Keratinocyte (primary cell): ENCODE results near the gene DTX3L. TPM values are rescaled to one million over a fixed set of nuclear protein-coding genes. Genes with fewer than 3 reads are reported as not detected.

ENCODE experiments used
- DNase-seq: peaks from one replicate; pipeline ENCODE4 v3.0.0-alpha.2; 2011; ENCODE audit warnings: low read depth, missing footprints, low spot score
- FAIRE-seq: peaks from 2 replicates; lab custom pipeline; 2011; peaks lifted over from hg19 to GRCh38; lab: Jason Lieb, UNC
- H2AFZ ChIP-seq: 2 replicates; pipeline ENCODE4 v1.6.0; 2012; ENCODE audit warnings: low read length, control low read depth, inconsistent platforms; ENCODE audit not compliant: control insufficient read depth
- H3K27ac ChIP-seq: 2 replicates; pipeline ENCODE4 v1.5.1; 2011; ENCODE audit warnings: low read length; ENCODE audit not compliant: control insufficient read depth, insufficient read depth
- H3K27me3 ChIP-seq: 3 replicates; pipeline ENCODE4 v1.6.0; 2011; ENCODE audit warnings: low read length; ENCODE audit not compliant: control insufficient read depth, insufficient read depth; ENCODE audit errors: extremely low read depth
- H3K36me3 ChIP-seq, 2 experiments: 2 replicates in 1 of 2; 3 replicates in 1 of 2; pipeline ENCODE4 v1.5.1; 2011; ENCODE audit warnings: low read length in 2 of 2, mild to moderate bottlenecking in 1 of 2; ENCODE audit not compliant: control insufficient read depth in 2 of 2, insufficient read depth in 2 of 2; ENCODE audit errors: extremely low read depth in 1 of 2
- H3K4me1 ChIP-seq: 3 replicates; pipeline ENCODE4 v1.5.1; 2011; ENCODE audit warnings: low read length; ENCODE audit not compliant: control insufficient read depth, insufficient read depth; ENCODE audit errors: extremely low read depth
- H3K4me2 ChIP-seq: 3 replicates; pipeline ENCODE4 v1.6.0; 2011; ENCODE audit warnings: low read depth, low read length; ENCODE audit not compliant: control insufficient read depth, insufficient read depth; ENCODE audit errors: extremely low read depth
- H3K4me3 ChIP-seq, 3 experiments: fragments of 200-600 bp in 1 of 3; sonication (generic) in 1 of 3; 2 replicates in 2 of 3; 3 replicates in 1 of 3; pipeline ENCODE4 v1.5.1; 2011 to 2016; ENCODE audit warnings: low read length in 3 of 3, mild to moderate bottlenecking in 3 of 3, control low read depth in 2 of 3, inconsistent platforms in 1 of 3, low read depth in 1 of 3, mixed read lengths in 1 of 3, mixed run types in 1 of 3, moderate library complexity in 1 of 3; ENCODE audit not compliant: control insufficient read depth in 2 of 3, insufficient read depth in 2 of 3; ENCODE audit errors: extremely low read depth in 1 of 3
- H3K79me2 ChIP-seq: 2 replicates; pipeline ENCODE4 v1.6.0; 2012; ENCODE audit warnings: low read length; ENCODE audit not compliant: control insufficient read depth, insufficient read depth
- H3K9ac ChIP-seq: 3 replicates; pipeline ENCODE4 v1.6.0; 2011; ENCODE audit warnings: low read length; ENCODE audit not compliant: control insufficient read depth, insufficient read depth; ENCODE audit errors: extremely low read depth
- H3K9me1 ChIP-seq: 3 replicates; pipeline ENCODE4 v1.6.0; 2011; ENCODE audit warnings: low read length; ENCODE audit not compliant: control insufficient read depth, insufficient read depth; ENCODE audit errors: extremely low read depth
- H3K9me3 ChIP-seq: 2 replicates; pipeline ENCODE4 v1.5.1; 2012; ENCODE audit warnings: low read depth, low read length; ENCODE audit not compliant: control insufficient read depth
- H4K20me1 ChIP-seq: 3 replicates; pipeline ENCODE4 v1.6.0; 2011; ENCODE audit warnings: low read length; ENCODE audit not compliant: control insufficient read depth, insufficient read depth; ENCODE audit errors: extremely low read depth
- EZH2 ChIP-seq: IDR thresholded peaks from one replicate; pipeline ENCODE4 v1.6.1; 2012; ENCODE audit warnings: inconsistent platforms, mild to moderate bottlenecking, low read length, moderate library complexity
- dilution Hi-C: fragments of 300-500 bp; cut with MboI; formaldehyde crosslinking; loops from one replicate; pipeline ENCODE4 v1.7.0; 2020; ENCODE audit warnings: low sequenced_read_pairs; ENCODE audit not compliant: extremely low pct_ligation_motif_present
- polyA plus RNA-seq, 5 experiments: library from polyadenylated mRNA; depleted of rRNA in 3 of 5; stranded (reverse) in 3 of 5; stranded (forward) in 1 of 5; unstranded in 1 of 5; fragments of >200 nt; gene quantifications; 1 replicate in 1 of 5; 2 replicates in 3 of 5; 3 replicates in 1 of 5; pipeline versions ENCODE4 v1.2.1 to v1.2.3, GENCODE V29; 2011 to 2012; ENCODE audit warnings: missing spikeins in 2 of 5, low read depth in 1 of 5, low replicate concordance in 1 of 5
- TF ChIP-seq, protein P1 (sequence below), 3 experiments: IDR thresholded peaks in 1 of 3; conservative IDR thresholded peaks in 1 of 3; optimal IDR thresholded peaks in 1 of 3; 2 replicates in 2 of 3; 3 replicates in 1 of 3; pipeline versions ENCODE3 to v1.5.1; 2011; ENCODE audit warnings: low read length in 3 of 3, mild to moderate bottlenecking in 3 of 3, moderate library complexity in 2 of 3, control low read depth in 1 of 3, inconsistent platforms in 1 of 3; ENCODE audit not compliant: insufficient read depth in 2 of 3; ENCODE audit errors: extremely low read depth in 1 of 3

The DTX3L gene
- polyA plus RNA-seq, 1 donor (not counting 4 experiments of a cell fraction or from before 2014, with no cell fraction given) = 13.6 TPM

DNA sequence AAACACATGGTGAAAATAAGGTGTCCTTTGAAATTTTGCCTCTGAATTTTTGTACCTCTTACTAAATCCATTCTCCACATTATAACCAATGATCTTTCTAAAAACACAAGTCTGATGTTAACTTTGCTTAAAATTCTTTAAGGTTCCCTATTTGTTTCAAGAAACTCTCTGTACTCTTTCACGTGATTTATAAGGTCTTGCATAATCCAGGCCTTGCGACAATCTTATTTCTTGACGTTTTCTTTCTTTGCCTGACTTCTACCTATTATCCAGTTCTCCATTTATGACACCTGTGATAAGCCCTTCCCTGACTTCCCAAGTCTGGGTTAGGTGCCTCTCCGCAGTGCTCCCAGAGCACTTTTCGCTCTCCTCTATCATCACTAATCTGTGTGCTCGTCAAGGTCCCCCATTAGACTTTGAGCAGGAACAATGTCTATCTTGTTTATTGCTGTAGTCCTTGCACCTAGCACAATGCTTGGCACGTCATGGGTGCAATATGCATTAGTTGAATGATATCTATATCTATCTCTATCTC lies 25.1 kb upstream of the DTX3L start:
- Histone ChIP-seq H3K9me1 (no peaks in the 10 kb centered on the region), H4K20me1 (peaks cover 3% of the 10 kb centered on the region), H3K27ac (no peak overlapping the region), H3K79me2 (no peaks in the 10 kb centered on the region), H3K9me3 (no peaks in the 10 kb centered on the region), H3K27me3 (no peaks in the 10 kb centered on the region), H3K4me1 (peaks cover 9% of the 10 kb centered on the region), H3K4me2 (no peak overlapping the region), H3K9ac (no peak overlapping the region), H2AFZ (no peak overlapping the region), H3K4me3 (no peak overlapping the region), H3K36me3 (peaks cover 4 to 13% of the 10 kb centered on the region in 2 experiments)
- FAIRE-seq = no peak
- dilution Hi-C loops = no loop called here
- DNase-seq = no peak
- TF ChIP-seq EZH2 = no peak
- TF ChIP-seq, protein P1, sequence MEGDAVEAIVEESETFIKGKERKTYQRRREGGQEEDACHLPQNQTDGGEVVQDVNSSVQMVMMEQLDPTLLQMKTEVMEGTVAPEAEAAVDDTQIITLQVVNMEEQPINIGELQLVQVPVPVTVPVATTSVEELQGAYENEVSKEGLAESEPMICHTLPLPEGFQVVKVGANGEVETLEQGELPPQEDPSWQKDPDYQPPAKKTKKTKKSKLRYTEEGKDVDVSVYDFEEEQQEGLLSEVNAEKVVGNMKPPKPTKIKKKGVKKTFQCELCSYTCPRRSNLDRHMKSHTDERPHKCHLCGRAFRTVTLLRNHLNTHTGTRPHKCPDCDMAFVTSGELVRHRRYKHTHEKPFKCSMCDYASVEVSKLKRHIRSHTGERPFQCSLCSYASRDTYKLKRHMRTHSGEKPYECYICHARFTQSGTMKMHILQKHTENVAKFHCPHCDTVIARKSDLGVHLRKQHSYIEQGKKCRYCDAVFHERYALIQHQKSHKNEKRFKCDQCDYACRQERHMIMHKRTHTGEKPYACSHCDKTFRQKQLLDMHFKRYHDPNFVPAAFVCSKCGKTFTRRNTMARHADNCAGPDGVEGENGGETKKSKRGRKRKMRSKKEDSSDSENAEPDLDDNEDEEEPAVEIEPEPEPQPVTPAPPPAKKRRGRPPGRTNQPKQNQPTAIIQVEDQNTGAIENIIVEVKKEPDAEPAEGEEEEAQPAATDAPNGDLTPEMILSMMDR (optimal IDR thresholded peaks at IDR 0.05 in 1 of 3, IDR thresholded peaks at IDR 0.05 in 1 of 3, conservative IDR thresholded peaks at IDR 0.05 in 1 of 3; ENCODE audit: extremely low read depth in 1 of 3, insufficient read depth in 2 of 3, low read length in 3 of 3) = no peak

DNA sequence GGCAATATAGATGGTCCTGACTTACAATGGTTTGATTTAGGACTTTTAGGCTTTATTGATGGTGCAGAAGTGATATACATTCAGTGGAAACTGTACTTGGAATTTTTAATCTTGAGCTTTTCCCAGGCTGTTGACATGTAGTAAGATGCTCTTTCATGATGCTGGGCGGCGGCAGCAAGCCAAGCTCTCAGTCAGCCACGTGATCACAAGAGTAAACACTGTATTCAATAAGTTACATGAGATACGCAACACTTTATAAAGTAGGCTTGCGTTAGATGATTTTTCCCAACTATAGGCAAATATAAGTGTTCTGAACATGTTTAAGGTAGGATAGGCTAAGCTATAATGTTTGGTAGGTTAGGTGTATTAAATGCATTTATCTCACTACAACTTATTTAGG lies 18.0 kb upstream of the DTX3L start:
- Histone ChIP-seq H3K9ac (no peak overlapping the region), H3K9me3 (no peaks in the 10 kb centered on the region), H2AFZ (no peak overlapping the region), H3K79me2 (no peaks in the 10 kb centered on the region), H3K27me3 (no peaks in the 10 kb centered on the region), H4K20me1 (no peaks in the 10 kb centered on the region), H3K4me1 (no peaks in the 10 kb centered on the region), H3K4me2 (no peak overlapping the region), H3K27ac (no peak overlapping the region), H3K4me3 (no peak overlapping the region), H3K9me1 (no peaks in the 10 kb centered on the region), H3K36me3 (peaks cover 0 to 22% of the 10 kb centered on the region in 2 experiments)
- FAIRE-seq (no peak), DNase-seq (no peak)
- TF ChIP-seq, protein P1 (optimal IDR thresholded peaks at IDR 0.05 in 1 of 3, IDR thresholded peaks at IDR 0.05 in 1 of 3, conservative IDR thresholded peaks at IDR 0.05 in 1 of 3; ENCODE audit: extremely low read depth in 1 of 3, insufficient read depth in 2 of 3, low read length in 3 of 3) = no peak
- no peak for TF ChIP-seq EZH2
- dilution Hi-C loops = no loop called here
